ENCODE results near the gene KIF1B.
"Not testable (repeated sequence)": the region's sequence is repeated elsewhere in the genome, so short reads cannot be mapped to it uniquely, and the experiment has no call there.

KIF1B gene

GRCh38 chr1:10237157-10237539, 26.8 kb downstream of the KIF1B start:
- no peak for DNase-seq (ENCODE audit: low spot score)

GRCh38 chr1:10242135-10242534, 31.8 kb downstream of the KIF1B start:
- no peak for DNase-seq (ENCODE audit: low spot score)

- DNase-seq (ENCODE audit: low spot score), result no peak
These were observed 32.4 kb downstream of the KIF1B start for GRCh38 chr1:10242811-10243210.

DNA sequence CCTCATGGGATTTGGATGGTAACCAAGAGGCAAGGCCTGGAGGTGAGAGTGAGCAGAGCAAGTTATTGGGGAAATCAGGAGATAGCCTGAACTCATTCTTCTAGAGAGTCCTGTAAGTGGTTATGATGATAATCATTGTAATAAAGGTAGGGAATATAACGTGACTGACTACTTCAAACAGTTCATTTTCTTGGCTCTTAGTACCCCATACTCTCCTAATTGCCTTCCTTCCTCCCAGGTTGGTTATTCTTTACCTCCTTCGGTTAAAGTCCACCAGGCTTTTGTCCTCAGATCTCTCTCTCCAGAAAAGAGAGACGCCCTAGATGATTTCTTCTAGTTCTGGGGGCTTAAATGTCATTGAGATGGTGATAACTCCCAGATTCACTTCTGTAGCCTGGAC, 35.3 kb downstream of the KIF1B start:
- DNase-seq (ENCODE audit: low spot score), result no peak

GRCh38 chr1:10249808-10250457, 39.6 kb downstream of the KIF1B start:
- DNase-seq (ENCODE audit: low spot score), result no peak

GRCh38 chr1:10250663-10251062, 40.3 kb downstream of the KIF1B start:
- DNase-seq (ENCODE audit: low spot score), result no peak

- DNase-seq (ENCODE audit: low spot score), result not testable (repeated sequence)
These were observed 41.1 kb downstream of the KIF1B start for GRCh38 chr1:10251325-10252108.

GRCh38 chr1:10252508-10252907, 42.1 kb downstream of the KIF1B start:
- DNase-seq (ENCODE audit: low spot score), result no peak

DNA sequence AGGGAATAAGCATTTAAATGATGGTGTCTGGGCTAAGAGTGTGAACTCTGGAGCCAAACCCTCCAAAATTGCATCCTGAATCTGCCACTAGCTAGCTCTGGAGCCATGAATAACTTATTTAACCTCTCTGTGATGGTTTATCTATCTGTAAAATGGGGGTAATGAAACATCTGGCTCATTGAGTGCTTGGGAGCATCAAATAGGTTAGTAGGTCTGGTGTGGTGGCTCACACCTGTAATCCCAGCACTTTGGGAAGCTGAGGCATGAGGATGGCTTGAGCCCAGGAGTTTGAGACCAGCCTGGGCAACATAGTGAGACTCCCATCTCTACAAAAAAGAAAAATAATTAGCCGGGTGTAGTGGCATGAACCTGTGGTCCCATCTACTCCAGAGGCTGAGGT, 42.8 kb downstream of the KIF1B start:
- DNase-seq (ENCODE audit: low spot score), result no peak

DNA sequence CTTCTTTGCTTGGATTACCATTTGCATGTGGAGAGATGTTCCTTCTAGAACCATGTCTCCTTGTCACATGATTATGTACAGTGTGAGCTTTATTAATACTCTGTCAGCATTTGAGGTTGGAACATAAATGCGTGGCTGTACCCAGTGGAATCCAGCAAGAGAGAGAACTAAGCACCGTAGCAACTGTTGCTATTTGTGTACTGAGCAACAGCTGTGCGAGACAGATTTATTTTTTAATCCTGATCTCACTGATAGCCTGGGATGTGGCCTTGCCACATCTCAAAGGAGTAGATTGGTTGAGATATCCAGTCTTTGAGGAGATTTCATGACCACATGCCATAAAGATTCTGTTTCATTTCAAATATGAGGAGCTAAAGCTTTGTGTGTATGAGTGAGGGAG, 43.4 kb downstream of the KIF1B start:
- peak; percentile 14 for DNase-seq (ENCODE audit: low spot score)

GRCh38 chr1:10257851-10258250, 47.5 kb downstream of the KIF1B start:
- no peak for DNase-seq (ENCODE audit: low spot score)

GRCh38 chr1:10259547-10259946, 49.2 kb downstream of the KIF1B start:
- DNase-seq (ENCODE audit: low spot score), result not testable (repeated sequence)

DNA sequence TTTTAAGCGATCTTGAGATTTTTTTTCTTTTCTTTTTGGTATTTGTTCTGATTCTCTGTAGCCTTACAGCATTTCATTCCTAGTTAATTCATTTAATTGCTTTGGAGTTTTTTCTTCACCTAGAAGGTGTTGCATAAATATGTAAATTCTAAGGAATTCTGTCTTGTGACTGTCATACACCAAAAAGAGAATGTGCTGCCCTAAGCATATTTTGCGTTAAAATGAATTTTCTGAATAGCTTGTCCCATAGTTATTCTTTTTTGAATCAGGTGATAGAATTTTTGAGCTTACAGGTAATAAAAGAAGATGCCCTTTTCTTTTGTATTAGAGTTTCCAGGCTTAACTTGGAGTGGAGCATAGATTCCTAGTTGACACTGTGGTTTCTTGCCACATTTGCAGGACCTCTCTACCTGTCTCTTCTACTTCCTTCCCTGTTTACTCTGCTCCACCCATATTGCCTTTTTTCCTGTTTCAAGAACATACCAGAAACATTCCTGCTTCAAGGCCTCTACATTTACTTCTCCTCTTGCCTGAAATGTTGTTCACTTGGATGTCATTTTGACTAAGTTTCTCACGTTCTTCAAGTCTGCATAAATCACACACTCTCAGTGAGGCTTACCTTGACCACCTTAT, 53.2 kb downstream of the KIF1B start:
- DNase-seq (ENCODE audit: low spot score), result no peak

DNA sequence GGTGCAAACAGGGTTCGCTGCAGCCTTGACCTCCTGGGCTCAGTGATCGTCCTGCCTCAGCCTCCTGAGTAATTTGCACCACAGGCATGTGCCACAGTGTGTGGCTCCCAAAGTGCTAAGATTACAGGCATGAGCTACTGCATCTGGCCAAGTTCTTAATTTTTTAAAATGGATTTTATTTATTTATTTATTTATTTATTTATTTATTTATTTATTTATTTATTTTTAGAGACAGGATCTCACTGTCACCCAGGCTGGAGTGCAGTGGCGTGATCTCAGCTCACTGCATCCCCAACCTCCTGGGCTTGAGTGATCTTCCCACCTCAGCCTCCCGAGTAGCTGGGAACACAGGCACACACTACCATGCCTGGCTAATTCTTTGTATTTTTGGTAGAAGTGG, 54.7 kb downstream of the KIF1B start:
- DNase-seq (ENCODE audit: low spot score), result no peak

DNA sequence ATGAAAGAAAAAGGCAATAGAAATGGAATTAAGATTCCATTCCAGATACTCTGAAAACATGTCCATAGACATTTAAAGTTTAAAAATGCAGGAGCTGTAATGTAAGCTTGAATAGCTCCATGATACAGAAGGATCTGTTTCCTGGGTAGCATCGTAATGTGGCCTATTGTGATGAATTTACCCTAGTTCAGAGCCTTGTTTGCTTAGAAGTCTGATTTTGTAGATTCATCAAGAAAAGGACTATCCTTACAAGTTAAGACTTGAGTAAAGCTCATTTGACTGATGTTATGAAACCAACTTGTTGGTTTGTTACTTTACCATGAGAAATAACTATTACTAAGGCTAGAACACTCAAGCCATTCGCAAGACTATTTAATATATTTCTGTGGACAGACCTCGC, 55.5 kb downstream of the KIF1B start:
- no peak for DNase-seq (ENCODE audit: low spot score)

GRCh38 chr1:10267319-10267718, 56.9 kb downstream of the KIF1B start:
- no peak for DNase-seq (ENCODE audit: low spot score)

- no peak for DNase-seq (ENCODE audit: low spot score)
These were observed 57.6 kb downstream of the KIF1B start for GRCh38 chr1:10267921-10268320.

- DNase-seq (ENCODE audit: low spot score), result no peak
These were observed 60.7 kb downstream of the KIF1B start for GRCh38 chr1:10271090-10271489.

DNA sequence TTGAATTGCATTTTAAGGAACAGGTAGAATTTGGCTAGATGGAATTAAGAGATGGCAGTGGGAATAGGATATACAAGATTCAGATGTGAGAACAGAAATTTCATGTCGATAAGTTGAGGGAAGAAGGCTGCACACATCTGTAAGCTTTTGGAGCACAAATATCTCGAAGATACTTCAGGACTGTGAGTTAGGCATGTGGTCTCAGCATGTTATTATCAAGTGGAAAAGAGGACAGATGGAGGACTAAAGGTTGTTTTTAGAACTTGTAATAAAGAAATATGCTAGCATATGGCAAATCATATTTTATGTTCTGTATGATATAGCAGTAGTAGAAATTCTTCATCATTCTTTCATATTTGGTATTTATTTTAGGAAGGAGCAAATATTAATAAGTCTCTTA, 61.5 kb downstream of the KIF1B start:
- DNase-seq (ENCODE audit: low spot score), result no peak

DNA sequence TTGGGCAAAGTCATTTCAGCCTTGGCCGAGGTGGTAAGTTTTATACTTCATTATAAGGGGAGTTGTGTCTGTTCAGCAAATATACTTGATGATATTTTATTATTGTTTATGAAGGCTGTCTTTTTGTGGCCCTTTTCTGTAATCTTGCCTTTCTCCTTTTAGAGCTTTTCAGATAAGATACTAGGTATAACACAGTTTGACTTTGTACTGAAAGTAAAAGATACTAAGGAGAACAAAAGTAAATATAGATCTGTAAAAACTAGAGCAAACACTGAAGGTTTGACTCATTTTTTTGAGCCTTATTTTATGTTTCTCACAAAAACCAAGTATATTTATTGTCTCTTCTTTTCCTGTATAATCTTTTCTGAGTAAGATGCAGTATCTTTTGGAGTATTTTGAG, 61.9 kb downstream of the KIF1B start:
- no peak for DNase-seq (ENCODE audit: low spot score)

- no peak for DNase-seq (ENCODE audit: low spot score)
These were observed 68.5 kb downstream of the KIF1B start for GRCh38 chr1:10278880-10279279.

DNA sequence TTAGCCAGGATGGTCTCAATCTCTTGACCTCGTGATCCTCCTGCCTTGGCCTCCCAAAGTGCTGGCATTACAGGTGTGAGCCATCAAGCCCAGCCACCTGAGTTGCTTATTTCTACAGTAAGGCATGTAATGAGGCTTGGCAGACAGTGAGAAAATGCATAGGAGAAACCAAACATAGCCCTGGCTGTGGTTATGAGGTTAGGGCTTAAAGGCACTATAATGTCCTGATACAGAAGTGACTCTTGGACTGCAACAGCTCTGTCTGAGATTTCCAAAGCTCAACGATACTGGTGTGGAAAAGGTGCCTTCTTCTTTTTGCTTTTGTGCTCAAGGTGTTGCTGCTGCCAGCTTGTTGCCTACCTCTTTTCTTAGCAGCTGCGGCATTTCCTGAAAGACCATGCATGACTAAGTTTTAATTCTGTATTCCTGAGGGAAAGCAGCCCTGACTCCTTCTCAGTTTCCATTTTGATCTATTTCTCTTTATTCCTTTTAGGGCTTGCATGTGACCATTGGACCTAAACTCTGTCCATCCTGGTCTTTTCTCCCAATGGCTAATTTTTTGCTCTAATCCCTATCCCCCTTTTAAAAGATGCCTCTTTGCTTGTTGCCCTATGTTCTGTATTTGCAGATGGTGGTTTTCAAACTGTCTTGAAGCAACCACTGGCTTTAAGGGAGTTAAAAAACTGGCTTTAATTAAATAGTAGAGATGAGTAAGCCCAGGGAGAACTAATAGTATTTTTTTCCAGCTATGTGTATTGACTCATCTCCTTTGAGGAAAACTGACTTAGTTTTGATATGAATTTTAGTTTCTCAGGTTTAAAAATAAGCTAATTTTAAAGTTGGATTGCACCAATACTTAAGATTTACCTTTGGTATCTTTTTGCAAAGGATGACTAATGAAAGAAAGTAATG, 70.3 kb downstream of the KIF1B start:
- DNase-seq (ENCODE audit: low spot score), result no peak

Data from HuH-7.5 (cell line).